ENCODE data around the gene A3GALT2. TPM values are rescaled to one million over a fixed set of nuclear protein-coding genes. Genes with fewer than 3 reads are reported as not detected.

Gene A3GALT2
- total RNA-seq, 2 experiments from 2014 or later, result not detected

- DNase-seq (ENCODE audit: low spot score), result no peak
- no peaks in the 10 kb centered on the region for H3K79me2 ChIP-seq (ENCODE audit: insufficient read depth, low read depth, low read length)
- H2AFZ ChIP-seq (ENCODE audit: low read length), result no peak overlapping the region
- intact Hi-C loops (cut with micrococcal nuclease; ENCODE audit: unreplicated experiment), result no loop called here
- POLR2A ChIA-PET, result no interaction called here
- CTCF ChIA-PET (ENCODE audit: unreplicated experiment), result no interaction called here
- H3K9me3 ChIP-seq (ENCODE audit: low read length), result no peaks in the 10 kb centered on the region
- H3K36me3 ChIP-seq (ENCODE audit: insufficient read depth, low read length), result peaks cover 22% of the 10 kb centered on the region; the same call in 1 of the 2 replicates
- H4K20me1 ChIP-seq (ENCODE audit: insufficient read depth, low read length), result no peaks in the 10 kb centered on the region
- H3K9me2 ChIP-seq (ENCODE audit: insufficient read depth, low read length), result no peaks in the 10 kb centered on the region
- no peak overlapping the region for H3K4me3 ChIP-seq (ENCODE audit: low read depth, low read length, poor library complexity, severe bottlenecking)
- peaks cover 7% of the 10 kb centered on the region for H3K4me1 ChIP-seq (ENCODE audit: insufficient read depth, low read length, poor library complexity, severe bottlenecking)
- TF ChIP-seq EZH2phosphoT487 (IDR thresholded peaks at IDR 0.05; ENCODE audit: borderline replicate concordance, low read depth, low read length), result no peak
- no peak for TF ChIP-seq CTCF (conservative IDR thresholded peaks at IDR 0.05; ENCODE audit: low read length)
- H3K4me2 ChIP-seq (ENCODE audit: low read length), result no peak overlapping the region
- no TSS peak for BruUV-seq (replicated peaks)
- no peak overlapping the region for H3K27ac ChIP-seq (ENCODE audit: low read depth, low read length, poor library complexity, severe bottlenecking)
These were observed 814 bp downstream of the A3GALT2 start for GRCh38 chr1:33319949-33320618.

DNA sequence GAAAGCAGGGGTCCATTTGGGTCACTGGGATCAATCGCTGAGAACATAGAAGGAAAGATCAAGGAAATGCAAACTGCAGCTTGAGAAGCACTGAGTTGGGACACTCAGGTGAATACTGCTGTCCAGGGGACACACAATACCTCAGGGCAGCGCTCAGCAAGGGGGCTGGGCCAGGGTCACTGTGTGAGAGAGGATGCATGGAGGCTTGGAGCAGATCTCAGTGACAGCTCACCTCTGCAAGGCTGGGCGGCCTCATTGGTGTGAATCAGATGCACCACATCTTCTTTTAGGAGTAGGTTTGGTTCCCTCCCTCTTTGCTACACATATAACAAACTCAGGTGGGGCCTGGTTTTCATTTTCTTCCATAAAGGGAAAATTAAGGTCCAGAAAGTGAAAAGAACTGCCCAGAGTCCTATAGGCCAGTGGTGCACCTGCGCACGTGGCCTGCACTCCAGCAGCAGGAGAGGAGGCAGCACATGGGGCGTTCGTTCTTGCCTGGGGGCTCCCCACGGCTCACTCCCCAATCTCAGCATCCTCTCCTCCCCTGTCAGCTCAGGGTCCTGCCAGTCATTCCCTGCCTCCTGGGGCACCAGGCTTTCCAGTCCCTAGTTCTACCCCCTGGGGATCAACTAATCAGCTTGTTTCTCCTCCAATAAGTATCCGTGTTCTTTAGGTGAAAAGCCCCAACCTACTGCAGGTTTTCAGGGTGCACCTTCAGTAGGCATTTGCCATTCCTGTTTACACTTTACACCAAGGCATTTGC lies 1.5 kb downstream of the A3GALT2 start:
- TF ChIP-seq CTCF (conservative IDR thresholded peaks at IDR 0.05; ENCODE audit: low read length), result no peak
- TF ChIP-seq EZH2phosphoT487 (IDR thresholded peaks at IDR 0.05; ENCODE audit: borderline replicate concordance, low read depth, low read length), result no peak
- H3K4me3 ChIP-seq (ENCODE audit: low read depth, low read length, poor library complexity, severe bottlenecking), result no peak overlapping the region
- no peak overlapping the region for H3K27ac ChIP-seq (ENCODE audit: low read depth, low read length, poor library complexity, severe bottlenecking)
- no peaks in the 10 kb centered on the region for H3K79me2 ChIP-seq (ENCODE audit: insufficient read depth, low read depth, low read length)
- peaks cover 15% of the 10 kb centered on the region; the same call in 1 of the 2 replicates for H3K36me3 ChIP-seq (ENCODE audit: insufficient read depth, low read length)
- BruUV-seq (replicated peaks), result no TSS peak
- CTCF ChIA-PET (ENCODE audit: unreplicated experiment), result no interaction called here
- no peak overlapping the region for H3K4me2 ChIP-seq (ENCODE audit: low read length)
- H2AFZ ChIP-seq (ENCODE audit: low read length), result no peak overlapping the region
- DNase-seq (ENCODE audit: low spot score), result no peak
- peaks cover 7% of the 10 kb centered on the region for H3K4me1 ChIP-seq (ENCODE audit: insufficient read depth, low read length, poor library complexity, severe bottlenecking)
- no peaks in the 10 kb centered on the region for H4K20me1 ChIP-seq (ENCODE audit: insufficient read depth, low read length)
- H3K9me2 ChIP-seq (ENCODE audit: insufficient read depth, low read length), result no peaks in the 10 kb centered on the region
- POLR2A ChIA-PET, result no interaction called here
- intact Hi-C loops (cut with micrococcal nuclease; ENCODE audit: unreplicated experiment), result no loop called here
- no peaks in the 10 kb centered on the region for H3K9me3 ChIP-seq (ENCODE audit: low read length)

- CTCF ChIA-PET (ENCODE audit: unreplicated experiment), result no interaction called here
- BruUV-seq (replicated peaks), result no TSS peak
- DNase-seq (ENCODE audit: low spot score), result no peak
- Histone ChIP-seq H3K9me2 (ENCODE audit: insufficient read depth, low read length) (no peaks in the 10 kb centered on the region), H3K4me3 (ENCODE audit: low read depth, low read length, poor library complexity, severe bottlenecking) (no peak overlapping the region), H3K27ac (ENCODE audit: low read depth, low read length, poor library complexity, severe bottlenecking) (no peak overlapping the region), H3K79me2 (ENCODE audit: insufficient read depth, low read depth, low read length) (no peaks in the 10 kb centered on the region), H2AFZ (ENCODE audit: low read length) (no peak overlapping the region), H3K9me3 (ENCODE audit: low read length) (no peaks in the 10 kb centered on the region), H4K20me1 (ENCODE audit: insufficient read depth, low read length) (no peaks in the 10 kb centered on the region), H3K36me3 (ENCODE audit: insufficient read depth, low read length) (peaks cover 2% of the 10 kb centered on the region; the same call in 1 of the 2 replicates), H3K4me2 (ENCODE audit: low read length) (no peak overlapping the region), H3K4me1 (ENCODE audit: insufficient read depth, low read length, poor library complexity, severe bottlenecking) (peaks cover 3% of the 10 kb centered on the region)
- POLR2A ChIA-PET, result no interaction called here
- intact Hi-C loops (cut with micrococcal nuclease; ENCODE audit: unreplicated experiment), result no loop called here
- no peak for TF ChIP-seq CTCF (conservative IDR thresholded peaks at IDR 0.05; ENCODE audit: low read length)
- no peak for TF ChIP-seq EZH2phosphoT487 (IDR thresholded peaks at IDR 0.05; ENCODE audit: borderline replicate concordance, low read depth, low read length)
These were observed 3.0 kb downstream of the A3GALT2 start for GRCh38 chr1:33317946-33318345.
